BE2C (cell line): ENCODE measurements around the gene RALY.

Experiments
- DNase-seq: peaks from one replicate; pipeline ENCODE4 v3.0.0-alpha.2; 2020
- H3K27me3 ChIP-seq: fragments of 250-450 bp; sonication (Bioruptor Pico); 2 replicates; pipeline ENCODE4 v1.5.1; 2020; ENCODE audit warnings: mild to moderate bottlenecking
- H3K36me3 ChIP-seq: fragments of 250-450 bp; sonication (Bioruptor Pico); 2 replicates; pipeline ENCODE4 v1.5.1; 2020; ENCODE audit warnings: mild to moderate bottlenecking
- H3K4me1 ChIP-seq: fragments of 250-450 bp; sonication (Bioruptor Pico); 2 replicates; pipeline ENCODE4 v1.5.1; 2020
- H3K4me3 ChIP-seq: 2 replicates; pipeline ENCODE4 v1.5.1; 2011; ENCODE audit warnings: low read depth, low read length
- H3K9me3 ChIP-seq: fragments of 250-450 bp; sonication (Bioruptor Pico); 2 replicates; pipeline ENCODE4 v1.5.1; 2020
- CTCF ChIP-seq: IDR thresholded peaks from 2 replicates; pipeline ENCODE4 v1.5.1; 2012; ENCODE audit warnings: mild to moderate bottlenecking, low read depth, low read length

Gene RALY

GRCh38 chr20:33990075-33990474 lies 3.6 kb upstream of the RALY start:
- Histone ChIP-seq H3K27me3 (no peaks in the 10 kb centered on the region), H3K36me3 (no peaks in the 10 kb centered on the region), H3K4me3 (no peak overlapping the region), H3K4me1 (no peaks in the 10 kb centered on the region), H3K9me3 (no peaks in the 10 kb centered on the region)
- no peak for TF ChIP-seq CTCF
- no peak for DNase-seq

GRCh38 chr20:33991502-33991901 lies 2.2 kb upstream of the RALY start:
- Histone ChIP-seq H3K4me1 (no peaks in the 10 kb centered on the region; the same call in 1 of the 2 replicates), H3K4me3 (no peak overlapping the region), H3K36me3 (no peaks in the 10 kb centered on the region), H3K27me3 (no peaks in the 10 kb centered on the region), H3K9me3 (no peaks in the 10 kb centered on the region)
- DNase-seq, result no peak
- TF ChIP-seq CTCF, result no peak

GRCh38 chr20:33992145-33992922 lies 1.4 kb upstream of the RALY start:
- Histone ChIP-seq H3K36me3 (no peaks in the 10 kb centered on the region), H3K4me1 (no peaks in the 10 kb centered on the region; the same call in 1 of the 2 replicates), H3K27me3 (no peaks in the 10 kb centered on the region), H3K4me3 (peak overlapping the region; percentile 97), H3K9me3 (no peaks in the 10 kb centered on the region)
- TF ChIP-seq CTCF, result no peak
- no peak for DNase-seq

DNA sequence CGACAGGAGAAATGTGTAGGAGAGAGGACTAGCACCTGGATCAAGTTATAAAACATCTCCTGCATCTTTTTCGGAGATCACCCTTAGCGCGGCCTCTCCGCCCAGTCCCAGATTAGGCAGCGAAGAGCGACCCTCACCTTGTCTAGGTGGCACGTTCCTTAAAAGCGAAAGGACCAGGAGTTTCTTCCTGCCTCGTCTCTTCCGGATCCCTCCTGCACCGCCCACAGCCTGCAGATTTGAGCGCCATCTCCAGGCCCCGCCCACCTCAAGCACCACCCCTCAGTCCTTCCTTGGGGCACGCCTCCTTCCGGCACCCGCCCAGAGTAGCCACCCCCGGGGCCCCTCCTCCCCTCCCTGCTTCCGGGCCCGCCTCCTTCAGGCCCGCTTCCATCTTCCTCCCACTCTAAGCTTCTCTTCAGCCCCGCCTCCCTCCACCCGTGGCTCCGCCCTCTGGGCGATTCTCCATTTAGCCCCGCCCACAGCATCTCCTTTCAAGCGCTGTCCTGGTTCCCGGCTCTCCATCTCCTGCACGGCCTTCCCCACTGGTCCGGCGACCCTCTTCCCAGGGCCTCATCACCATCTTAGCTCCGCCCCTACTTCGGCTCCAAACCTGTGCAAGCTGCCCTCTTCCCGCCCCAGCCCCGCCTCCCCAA lies 662 bp upstream of the RALY start:
- DNase-seq, result peak; percentile 100
- Histone ChIP-seq H3K4me1 (no peaks in the 10 kb centered on the region; the same call in 1 of the 2 replicates), H3K9me3 (no peaks in the 10 kb centered on the region), H3K4me3 (peak overlapping the region; percentile 97), H3K27me3 (no peaks in the 10 kb centered on the region), H3K36me3 (no peaks in the 10 kb centered on the region)
- TF ChIP-seq CTCF, result no peak

- Histone ChIP-seq H3K4me3 (peak overlapping the region; percentile 97), H3K9me3 (no peaks in the 10 kb centered on the region), H3K36me3 (no peaks in the 10 kb centered on the region), H3K27me3 (no peaks in the 10 kb centered on the region), H3K4me1 (no peaks in the 10 kb centered on the region; the same call in 1 of the 2 replicates)
- no peak for TF ChIP-seq CTCF
- DNase-seq, result peak; percentile 87
These were observed 657 bp downstream of the RALY start for GRCh38 chr20:33994222-33994913.
